SK-N-SH (cell line): ENCODE data around the gene GARNL3. TPM values are rescaled to one million over a fixed set of nuclear protein-coding genes. Genes with fewer than 3 reads are reported as not detected.

ENCODE experiments used
- CTCF ChIA-PET: fragments of 300-600, 350-600 bp; formaldehyde crosslinking; extraction: SDS; loops from one replicate; lab custom pipeline; 2021; lab: Yijun Ruan, JAX
- POLR2A ChIA-PET: fragments of 350-600 bp; sonication (Branson Sonifier 250); formaldehyde crosslinking; extraction: SDS; loops from one replicate; lab custom pipeline; 2020; ENCODE audit warnings: antibody characterized with exemption, inconsistent platforms; lab: Yijun Ruan, JAX
- DNase-seq: peaks from one replicate; pipeline ENCODE4 v3.0.0; 2012
- H2AFZ ChIP-seq: fragments of 200-600 bp; sonication (generic); 2 replicates; pipeline ENCODE4 v1.8.1; 2016; ENCODE audit warnings: antibody characterized with exemption, mild to moderate bottlenecking, low read depth
- H3F3A ChIP-seq: fragments of 200-600 bp; sonication (generic); replicated peaks from 2 replicates; pipeline ENCODE3; 2016; ENCODE audit warnings: antibody characterized with exemption, mild to moderate bottlenecking; ENCODE audit not compliant: insufficient read depth
- H3K27ac ChIP-seq, 2 experiments: fragments of 200-500 bp in 1 of 2; fragments of 200-600 bp in 1 of 2; sonication (Bioruptor generic) in 1 of 2; sonication (generic), shearing (Covaris generic) in 1 of 2; 2 replicates each; pipeline versions ENCODE4 v1.5.1 to v1.6.1; 2014 to 2016; ENCODE audit warnings: low read depth in 2 of 2, inconsistent platforms in 1 of 2, low read length in 1 of 2, mild to moderate bottlenecking in 1 of 2, mixed read lengths in 1 of 2
- H3K27me3 ChIP-seq: fragments of 200-600 bp; sonication (generic), shearing (Covaris generic); 2 replicates; pipeline ENCODE4 v1.6.1; 2016; ENCODE audit warnings: mixed run types; ENCODE audit not compliant: insufficient read depth
- H3K36me3 ChIP-seq, 2 experiments: fragments of 200-500 bp in 1 of 2; fragments of 200-600 bp in 1 of 2; sonication (Bioruptor generic) in 1 of 2; sonication (generic) in 1 of 2; replicated peaks in 1 of 2; 2 replicates each; pipeline versions ENCODE3 to v1.5.1; 2014 to 2016; ENCODE audit warnings: low read length in 1 of 2, mild to moderate bottlenecking in 1 of 2; ENCODE audit not compliant: insufficient read depth in 2 of 2, control insufficient read depth in 1 of 2
- H3K4me1 ChIP-seq, 2 experiments: fragments of 200-500 bp in 1 of 2; fragments of 200-600 bp in 1 of 2; sonication (Bioruptor generic) in 1 of 2; sonication (generic), shearing (Covaris generic) in 1 of 2; 2 replicates each; pipeline versions ENCODE4 v1.5.1 to v1.6.1; 2014 to 2016; ENCODE audit warnings: low read depth in 1 of 2, low read length in 1 of 2, mixed run types in 1 of 2; ENCODE audit not compliant: insufficient read depth in 2 of 2, control insufficient read depth in 1 of 2
- H3K4me2 ChIP-seq: fragments of 200-600 bp; sonication (generic), shearing (Covaris generic); 2 replicates; pipeline ENCODE4 v1.6.1; 2017; ENCODE audit warnings: mixed run types
- H3K4me3 ChIP-seq, 2 experiments: fragments of 200-500 bp in 1 of 2; fragments of 200-600 bp in 1 of 2; sonication (Bioruptor generic) in 1 of 2; sonication (generic), shearing (Covaris generic) in 1 of 2; 2 replicates each; pipeline versions ENCODE4 v1.5.1 to v1.8.1; 2014 to 2016; ENCODE audit warnings: low read depth in 2 of 2, inconsistent platforms in 1 of 2, low read length in 1 of 2, mild to moderate bottlenecking in 1 of 2, mixed read lengths in 1 of 2, moderate library complexity in 1 of 2
- H3K79me2 ChIP-seq: fragments of 200-600 bp; sonication (generic); 2 replicates; pipeline ENCODE4 v1.8.1; 2017; ENCODE audit warnings: mild to moderate bottlenecking; ENCODE audit not compliant: insufficient read depth
- H3K9ac ChIP-seq: fragments of 200-600 bp; sonication (generic); 2 replicates; pipeline ENCODE4 v1.6.1; 2017; ENCODE audit warnings: mixed run types
- H3K9me2 ChIP-seq: fragments of 200-600 bp; sonication (generic); 2 replicates; pipeline ENCODE4 v1.6.1; 2017; ENCODE audit warnings: mixed run types
- H3K9me3 ChIP-seq: fragments of 200-600 bp; sonication (generic); 2 replicates; pipeline ENCODE4 v1.6.1; 2017; ENCODE audit warnings: mixed run types, mild to moderate bottlenecking, moderate library complexity
- H4K20me1 ChIP-seq: fragments of 200-600 bp; sonication (generic); 2 replicates; pipeline ENCODE4 v1.6.1; 2017; ENCODE audit warnings: mild to moderate bottlenecking, mixed run types; ENCODE audit not compliant: insufficient read depth
- EP300 ChIP-seq, 2 experiments: IDR thresholded peaks; 2 replicates each; pipeline versions ENCODE4 v1.4.0 to v1.6.1; 2012; ENCODE audit warnings: borderline replicate concordance in 1 of 2, low read depth in 1 of 2, low read length in 1 of 2
- EZH2phosphoT487 ChIP-seq: fragments of 200-600 bp; sonication (generic); IDR thresholded peaks from 2 replicates; pipeline ENCODE4 v1.6.1; 2017; ENCODE audit warnings: low read depth, mixed run types, mild to moderate bottlenecking, antibody characterized with exemption, moderate library complexity, borderline replicate concordance
- FOXJ3 ChIP-seq: sonication (generic); formaldehyde crosslinking; IDR thresholded peaks from 2 replicates; pipeline ENCODE4 v1.5.1; 2020; ENCODE audit warnings: mild to moderate bottlenecking, missing genetic modification reagents
- FOXM1 ChIP-seq: IDR thresholded peaks from 2 replicates; pipeline ENCODE4 v1.4.0; 2012; ENCODE audit warnings: low read depth, mild to moderate bottlenecking
- JUND ChIP-seq: IDR thresholded peaks from 2 replicates; pipeline ENCODE4 v1.4.0; 2012
- NRF1 ChIP-seq: IDR thresholded peaks from 2 replicates; pipeline ENCODE4 v1.6.1; 2012; ENCODE audit warnings: low read depth, mild to moderate bottlenecking, low read length
- RAD21 ChIP-seq: IDR thresholded peaks from 2 replicates; pipeline ENCODE4 v1.6.1; 2012; ENCODE audit warnings: mild to moderate bottlenecking, low read length
- RCOR1 ChIP-seq: fragments of 150-350 bp; IDR thresholded peaks from 2 replicates; pipeline ENCODE4 v1.6.1; 2017; ENCODE audit warnings: antibody characterized with exemption, low read length
- RFX5 ChIP-seq: IDR thresholded peaks from 2 replicates; pipeline ENCODE4 v1.6.1; 2012; ENCODE audit warnings: mild to moderate bottlenecking, improper control_type of control experiment, low read length
- SIN3A ChIP-seq: IDR thresholded peaks from 2 replicates; pipeline ENCODE4 v1.6.1; 2012; ENCODE audit warnings: low read depth, mild to moderate bottlenecking, low read length, moderate library complexity, borderline replicate concordance
- TEAD4 ChIP-seq: IDR thresholded peaks from 2 replicates; pipeline ENCODE4 v1.4.0; 2012; ENCODE audit warnings: mild to moderate bottlenecking, borderline replicate concordance; ENCODE audit not compliant: insufficient read depth
- WGBS: methylation state at CpG from one replicate; pipeline ENCODE4 v1.1.6; 2017; ENCODE audit warnings: low lambda C conversion rate; 5-methylcytosine and 5-hydroxymethylcytosine counted together
- polyA plus RNA-seq, 3 experiments: library from polyadenylated mRNA; depleted of rRNA; stranded (reverse); fragments of >200 nt; gene quantifications; 2 replicates each; pipeline ENCODE4 v1.2.3, GENCODE V29; 2012
- TF ChIP-seq, protein P1 (sequence below): fragments of 150-350 bp; IDR thresholded peaks from 2 replicates; pipeline ENCODE4 v1.6.1; 2016; ENCODE audit warnings: mild to moderate bottlenecking, low read depth, low read length
- TF ChIP-seq, protein P2 (sequence below): fragments of 150-350 bp; IDR thresholded peaks from 2 replicates; pipeline ENCODE4 v1.6.1; 2017; ENCODE audit warnings: antibody characterized with exemption, low read length, low read depth, borderline replicate concordance
- TF ChIP-seq, protein P3 (sequence below): IDR thresholded peaks from 2 replicates; pipeline ENCODE4 v1.4.0; 2012; ENCODE audit warnings: low read depth, borderline replicate concordance

The GARNL3 gene
- polyA plus RNA-seq, 1 of the 3 experiments (the other 2 are of a cell fraction): 9.1 TPM

GRCh38 chr9:127269449-127269848 lies 4.9 kb downstream of the GARNL3 start:
- Histone ChIP-seq H3K27me3 (no peaks in the 10 kb centered on the region), H3K9me3 (no peaks in the 10 kb centered on the region), H3K4me3 (no peak overlapping the region), H3F3A (peaks cover 7% of the 10 kb centered on the region), H3K9ac (no peak overlapping the region), H3K79me2 (no peaks in the 10 kb centered on the region; the same call in 1 of the 2 replicates), H3K4me2 (no peak overlapping the region), H3K9me2 (no peaks in the 10 kb centered on the region), H2AFZ (no peak overlapping the region), H3K27ac (no peak overlapping the region), H3K36me3 (no peaks in the 10 kb centered on the region), H4K20me1 (no peaks in the 10 kb centered on the region), H3K4me1 (peaks cover 5 to 17% of the 10 kb centered on the region in 2 experiments)
- TF ChIP-seq RAD21: no peak
- 0 out of 2 replicates have a peak, but pooled peaks have one; percentile 18 for TF ChIP-seq RFX5
- POLR2A ChIA-PET: no interaction called here
- CTCF ChIA-PET: no interaction called here
- no peak for DNase-seq
- WGBS: 71% methylated on average over 1 of the region's 1 CpG

- ChIA-PET CTCF (interaction anchor here (1.5 kb wide), 1 partner anchor 10 kb away, joined by 3 read pairs; no protein-coding TSS in a partner anchor), POLR2A (no interaction called here)
Observed at GRCh38 chr9:127273326-127273725, 8.8 kb downstream of the GARNL3 start.

More at GRCh38 chr9:127273326-127273725, 8.8 kb downstream of the GARNL3 start:
- no peak for TF ChIP-seq EZH2phosphoT487
- no peak for TF ChIP-seq JUND
- no peak for TF ChIP-seq RFX5
- no peak for TF ChIP-seq TEAD4
- no peak for TF ChIP-seq EP300 (IDR thresholded peaks at IDR 0.05; ENCODE audit: borderline replicate concordance in 1 of 2, low read depth in 1 of 2, low read length in 1 of 2)
- TF ChIP-seq, protein P1, sequence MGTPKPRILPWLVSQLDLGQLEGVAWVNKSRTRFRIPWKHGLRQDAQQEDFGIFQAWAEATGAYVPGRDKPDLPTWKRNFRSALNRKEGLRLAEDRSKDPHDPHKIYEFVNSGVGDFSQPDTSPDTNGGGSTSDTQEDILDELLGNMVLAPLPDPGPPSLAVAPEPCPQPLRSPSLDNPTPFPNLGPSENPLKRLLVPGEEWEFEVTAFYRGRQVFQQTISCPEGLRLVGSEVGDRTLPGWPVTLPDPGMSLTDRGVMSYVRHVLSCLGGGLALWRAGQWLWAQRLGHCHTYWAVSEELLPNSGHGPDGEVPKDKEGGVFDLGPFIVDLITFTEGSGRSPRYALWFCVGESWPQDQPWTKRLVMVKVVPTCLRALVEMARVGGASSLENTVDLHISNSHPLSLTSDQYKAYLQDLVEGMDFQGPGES: no peak
- TF ChIP-seq RAD21: no peak
- TF ChIP-seq, protein P2, sequence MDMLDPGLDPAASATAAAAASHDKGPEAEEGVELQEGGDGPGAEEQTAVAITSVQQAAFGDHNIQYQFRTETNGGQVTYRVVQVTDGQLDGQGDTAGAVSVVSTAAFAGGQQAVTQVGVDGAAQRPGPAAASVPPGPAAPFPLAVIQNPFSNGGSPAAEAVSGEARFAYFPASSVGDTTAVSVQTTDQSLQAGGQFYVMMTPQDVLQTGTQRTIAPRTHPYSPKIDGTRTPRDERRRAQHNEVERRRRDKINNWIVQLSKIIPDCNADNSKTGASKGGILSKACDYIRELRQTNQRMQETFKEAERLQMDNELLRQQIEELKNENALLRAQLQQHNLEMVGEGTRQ: no peak
- TF ChIP-seq, protein P3, sequence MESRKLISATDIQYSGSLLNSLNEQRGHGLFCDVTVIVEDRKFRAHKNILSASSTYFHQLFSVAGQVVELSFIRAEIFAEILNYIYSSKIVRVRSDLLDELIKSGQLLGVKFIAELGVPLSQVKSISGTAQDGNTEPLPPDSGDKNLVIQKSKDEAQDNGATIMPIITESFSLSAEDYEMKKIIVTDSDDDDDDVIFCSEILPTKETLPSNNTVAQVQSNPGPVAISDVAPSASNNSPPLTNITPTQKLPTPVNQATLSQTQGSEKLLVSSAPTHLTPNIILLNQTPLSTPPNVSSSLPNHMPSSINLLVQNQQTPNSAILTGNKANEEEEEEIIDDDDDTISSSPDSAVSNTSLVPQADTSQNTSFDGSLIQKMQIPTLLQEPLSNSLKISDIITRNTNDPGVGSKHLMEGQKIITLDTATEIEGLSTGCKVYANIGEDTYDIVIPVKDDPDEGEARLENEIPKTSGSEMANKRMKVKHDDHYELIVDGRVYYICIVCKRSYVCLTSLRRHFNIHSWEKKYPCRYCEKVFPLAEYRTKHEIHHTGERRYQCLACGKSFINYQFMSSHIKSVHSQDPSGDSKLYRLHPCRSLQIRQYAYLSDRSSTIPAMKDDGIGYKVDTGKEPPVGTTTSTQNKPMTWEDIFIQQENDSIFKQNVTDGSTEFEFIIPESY: no peak
- no peak for TF ChIP-seq FOXJ3 (CRISPR knock-in tag)
- no peak for TF ChIP-seq NRF1
- TF ChIP-seq RCOR1: no peak
- TF ChIP-seq FOXM1: no peak
- no peak for TF ChIP-seq SIN3A
- no peaks in the 10 kb centered on the region for H3K9me2 ChIP-seq
- H3K9ac ChIP-seq: no peak overlapping the region
- no peak overlapping the region for H3K4me3 ChIP-seq
- H4K20me1 ChIP-seq: no peaks in the 10 kb centered on the region
- 93% methylated on average over 3 of the region's 3 CpGs for WGBS
- no peaks in the 10 kb centered on the region for H3K9me3 ChIP-seq
- no peaks in the 10 kb centered on the region for H3K79me2 ChIP-seq
- no peak for DNase-seq
- peaks cover 0 to 2% of the 10 kb centered on the region in 2 experiments for H3K36me3 ChIP-seq
- no peak overlapping the region for H3K27ac ChIP-seq
- H3K4me1 ChIP-seq: peaks cover 0 to 4% of the 10 kb centered on the region in 2 experiments; a peak in 2 of 4 replicates
- H2AFZ ChIP-seq: no peak overlapping the region
- H3K4me2 ChIP-seq: no peak overlapping the region
- peaks cover 4% of the 10 kb centered on the region for H3F3A ChIP-seq
- no peaks in the 10 kb centered on the region for H3K27me3 ChIP-seq
